Ishikawa (cell line): ENCODE results near the gene DENND1A.

Source experiments
- CREB1 ChIP-seq: IDR thresholded peaks from 2 replicates; pipeline ENCODE4 v1.6.1; 2012; ENCODE audit warnings: low read depth
- EP300 ChIP-seq: IDR thresholded peaks from 2 replicates; pipeline ENCODE4 v1.6.1; 2012; ENCODE audit warnings: borderline replicate concordance
- FOXM1 ChIP-seq: IDR thresholded peaks from 2 replicates; pipeline ENCODE4 v1.6.1; 2012; ENCODE audit warnings: low read depth, borderline replicate concordance
- RAD21 ChIP-seq: IDR thresholded peaks from 2 replicates; pipeline ENCODE4 v1.6.1; 2012; ENCODE audit warnings: low read depth
- TF ChIP-seq, protein P1 (sequence below): IDR thresholded peaks from 2 replicates; pipeline ENCODE4 v1.6.1; 2012; ENCODE audit warnings: low read depth, mild to moderate bottlenecking

DNA sequence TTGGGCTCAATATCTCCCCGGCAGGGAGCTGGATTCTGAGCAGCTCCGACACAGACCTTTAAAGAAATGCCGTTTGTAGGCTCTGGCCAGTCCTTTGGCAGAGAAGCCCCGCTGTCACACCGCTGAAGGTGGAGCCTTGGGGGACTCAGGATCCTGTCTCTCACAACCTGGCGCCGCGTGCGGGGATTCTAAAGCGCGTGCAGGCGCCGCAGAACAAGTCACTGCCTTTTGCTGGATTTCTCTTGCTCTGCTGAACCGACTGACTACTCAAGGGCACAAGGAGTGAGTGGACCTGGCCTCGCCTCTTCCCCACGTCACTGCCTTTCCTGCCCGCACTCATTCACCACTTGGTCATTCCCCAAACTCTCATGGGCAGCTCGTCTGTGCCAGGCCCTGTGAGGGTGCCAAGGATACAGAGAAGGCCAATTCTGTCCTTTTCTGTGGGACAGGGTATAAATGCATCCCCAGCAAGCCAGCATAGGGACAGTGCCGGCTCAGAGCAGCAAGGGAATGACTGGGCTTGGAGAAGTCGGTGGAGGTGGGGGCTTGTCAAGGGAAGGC lies 504.6 kb downstream of the DENND1A start:
- TF ChIP-seq CREB1, result no peak
- TF ChIP-seq EP300, result no peak
- no peak for TF ChIP-seq FOXM1
- no peak for TF ChIP-seq RAD21
- TF ChIP-seq, protein P1, sequence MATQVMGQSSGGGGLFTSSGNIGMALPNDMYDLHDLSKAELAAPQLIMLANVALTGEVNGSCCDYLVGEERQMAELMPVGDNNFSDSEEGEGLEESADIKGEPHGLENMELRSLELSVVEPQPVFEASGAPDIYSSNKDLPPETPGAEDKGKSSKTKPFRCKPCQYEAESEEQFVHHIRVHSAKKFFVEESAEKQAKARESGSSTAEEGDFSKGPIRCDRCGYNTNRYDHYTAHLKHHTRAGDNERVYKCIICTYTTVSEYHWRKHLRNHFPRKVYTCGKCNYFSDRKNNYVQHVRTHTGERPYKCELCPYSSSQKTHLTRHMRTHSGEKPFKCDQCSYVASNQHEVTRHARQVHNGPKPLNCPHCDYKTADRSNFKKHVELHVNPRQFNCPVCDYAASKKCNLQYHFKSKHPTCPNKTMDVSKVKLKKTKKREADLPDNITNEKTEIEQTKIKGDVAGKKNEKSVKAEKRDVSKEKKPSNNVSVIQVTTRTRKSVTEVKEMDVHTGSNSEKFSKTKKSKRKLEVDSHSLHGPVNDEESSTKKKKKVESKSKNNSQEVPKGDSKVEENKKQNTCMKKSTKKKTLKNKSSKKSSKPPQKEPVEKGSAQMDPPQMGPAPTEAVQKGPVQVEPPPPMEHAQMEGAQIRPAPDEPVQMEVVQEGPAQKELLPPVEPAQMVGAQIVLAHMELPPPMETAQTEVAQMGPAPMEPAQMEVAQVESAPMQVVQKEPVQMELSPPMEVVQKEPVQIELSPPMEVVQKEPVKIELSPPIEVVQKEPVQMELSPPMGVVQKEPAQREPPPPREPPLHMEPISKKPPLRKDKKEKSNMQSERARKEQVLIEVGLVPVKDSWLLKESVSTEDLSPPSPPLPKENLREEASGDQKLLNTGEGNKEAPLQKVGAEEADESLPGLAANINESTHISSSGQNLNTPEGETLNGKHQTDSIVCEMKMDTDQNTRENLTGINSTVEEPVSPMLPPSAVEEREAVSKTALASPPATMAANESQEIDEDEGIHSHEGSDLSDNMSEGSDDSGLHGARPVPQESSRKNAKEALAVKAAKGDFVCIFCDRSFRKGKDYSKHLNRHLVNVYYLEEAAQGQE, result no peak
